RPMI8226 (cell line): ENCODE data around the gene DDI1.
"Not testable (repeated sequence)": the region's sequence is repeated elsewhere in the genome, so short reads cannot be mapped to it uniquely, and the experiment has no call there.

Experiments
- DNase-seq: peaks from one replicate; pipeline ENCODE4 v3.0.0-alpha.2; 2015

Gene DDI1

DNA sequence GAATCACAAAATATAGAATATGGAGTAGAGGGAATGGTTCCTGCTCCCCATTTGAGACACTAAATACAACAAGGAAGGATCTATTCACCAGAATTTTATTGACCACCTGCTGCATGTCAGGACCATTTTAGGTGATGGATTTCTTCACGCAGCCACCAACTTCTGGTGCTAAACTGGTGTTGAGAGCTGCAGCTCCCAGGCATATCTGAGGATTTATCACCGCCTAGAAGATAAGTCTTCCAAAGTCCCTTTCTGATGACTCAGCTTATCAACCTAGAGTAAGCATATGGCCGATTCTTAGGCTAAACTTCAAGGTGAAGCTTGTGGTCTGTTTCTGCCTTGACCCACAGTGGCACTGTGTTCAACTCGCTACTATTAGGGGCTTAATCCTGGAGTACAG lies 6.7 kb downstream of the DDI1 start:
- DNase-seq = no peak

DNA sequence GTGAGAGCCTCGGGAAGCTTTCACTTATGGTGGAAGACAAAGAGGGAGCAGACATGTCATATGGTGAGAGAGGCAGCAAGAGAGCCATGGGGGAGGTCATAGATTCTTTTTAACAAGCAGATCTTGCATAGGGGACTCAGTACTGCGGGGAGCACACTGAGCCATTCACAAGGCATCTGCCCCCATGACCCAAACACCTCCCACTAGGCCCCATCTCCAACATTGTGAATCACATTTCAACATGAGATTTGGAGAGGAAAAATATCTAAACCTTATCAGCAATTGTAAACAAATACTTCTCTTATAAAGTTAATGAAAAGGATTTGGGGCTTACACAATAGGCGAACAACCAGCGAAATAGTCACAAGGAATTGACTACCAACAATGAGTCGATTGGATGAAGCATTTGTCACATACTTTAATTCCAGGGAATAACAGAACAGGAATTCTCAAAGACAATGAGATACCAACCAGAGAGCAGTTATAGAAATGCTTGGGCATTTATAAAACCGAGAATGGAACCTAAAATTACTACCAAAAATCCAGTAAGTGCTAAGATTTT lies 7.3 kb downstream of the DDI1 start:
- no peak for DNase-seq

DNA sequence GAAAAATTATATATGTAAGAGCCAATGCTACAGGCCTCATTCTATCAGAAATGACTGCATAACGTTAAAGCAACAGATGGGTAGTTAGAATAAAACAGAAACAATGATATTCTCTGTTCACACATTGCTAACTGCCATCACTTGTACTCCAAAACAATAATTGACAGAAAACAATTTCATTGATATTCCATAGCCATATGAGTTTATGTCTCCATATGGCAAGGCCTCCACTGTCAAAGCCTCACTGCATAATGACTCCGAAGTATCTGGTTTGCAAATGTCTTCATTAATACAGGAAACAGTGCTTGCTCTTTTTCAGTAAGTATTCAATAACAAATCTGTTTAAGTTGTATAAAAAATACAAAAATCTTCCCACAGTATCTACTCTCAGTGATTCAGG lies 9.9 kb downstream of the DDI1 start:
- no peak for DNase-seq

DNA sequence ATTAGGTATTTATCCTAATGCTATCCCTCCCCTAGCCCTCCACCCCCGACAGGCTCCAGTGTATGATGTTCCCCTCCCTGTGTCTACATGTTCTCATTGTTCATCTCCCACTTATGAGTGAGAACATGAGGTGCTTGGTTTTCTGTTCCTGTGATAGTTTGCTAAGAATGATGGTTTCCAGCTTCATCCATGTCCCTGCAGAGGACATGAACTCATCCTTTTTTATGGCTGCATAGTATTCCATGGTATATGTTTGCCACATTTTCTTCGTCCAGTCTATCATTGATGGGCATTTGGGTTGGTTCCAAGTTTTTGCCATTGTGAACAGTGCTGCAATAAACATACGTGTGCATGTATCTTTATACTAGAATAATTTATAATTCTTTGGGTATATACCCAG lies 10.4 kb downstream of the DDI1 start:
- DNase-seq = not testable (repeated sequence)

DNA sequence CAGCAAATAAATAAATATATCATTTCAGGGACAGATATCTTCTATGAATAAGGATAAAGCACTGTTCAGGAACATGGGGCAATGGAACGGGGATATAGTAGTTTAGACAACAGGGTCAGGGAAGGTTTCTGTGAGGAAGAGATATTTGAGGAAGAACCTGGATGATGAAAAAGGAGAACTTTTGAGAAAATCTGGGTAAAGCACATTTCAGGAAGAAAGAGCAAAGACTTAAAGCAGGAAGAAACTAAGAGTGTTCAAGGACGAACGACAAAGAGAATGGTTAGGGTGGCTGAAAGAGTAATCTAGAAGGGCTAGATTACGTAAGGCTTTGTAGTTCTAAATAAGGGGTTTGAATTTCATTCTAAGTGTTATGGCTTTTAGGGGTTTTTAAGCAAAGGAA lies 12.7 kb downstream of the DDI1 start:
- no peak for DNase-seq

DNA sequence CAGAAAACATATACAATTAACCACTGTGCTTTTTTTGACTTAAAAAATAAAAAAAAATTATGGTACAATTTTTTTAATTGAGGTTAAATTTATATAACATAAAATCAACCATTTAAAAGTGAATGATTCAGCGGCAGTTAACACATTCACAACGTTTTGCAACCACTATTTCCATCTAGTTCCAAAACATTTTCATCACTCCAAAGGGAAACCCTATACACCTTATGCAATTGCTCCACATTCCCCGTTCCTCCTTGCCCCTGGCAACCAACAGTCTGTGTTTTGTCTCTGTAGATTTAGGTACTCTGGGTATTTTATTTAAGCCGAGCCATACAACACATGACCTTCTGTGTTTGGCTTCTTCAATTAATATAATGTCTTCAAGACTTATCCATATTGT lies 15.3 kb downstream of the DDI1 start:
- no peak for DNase-seq

DNA sequence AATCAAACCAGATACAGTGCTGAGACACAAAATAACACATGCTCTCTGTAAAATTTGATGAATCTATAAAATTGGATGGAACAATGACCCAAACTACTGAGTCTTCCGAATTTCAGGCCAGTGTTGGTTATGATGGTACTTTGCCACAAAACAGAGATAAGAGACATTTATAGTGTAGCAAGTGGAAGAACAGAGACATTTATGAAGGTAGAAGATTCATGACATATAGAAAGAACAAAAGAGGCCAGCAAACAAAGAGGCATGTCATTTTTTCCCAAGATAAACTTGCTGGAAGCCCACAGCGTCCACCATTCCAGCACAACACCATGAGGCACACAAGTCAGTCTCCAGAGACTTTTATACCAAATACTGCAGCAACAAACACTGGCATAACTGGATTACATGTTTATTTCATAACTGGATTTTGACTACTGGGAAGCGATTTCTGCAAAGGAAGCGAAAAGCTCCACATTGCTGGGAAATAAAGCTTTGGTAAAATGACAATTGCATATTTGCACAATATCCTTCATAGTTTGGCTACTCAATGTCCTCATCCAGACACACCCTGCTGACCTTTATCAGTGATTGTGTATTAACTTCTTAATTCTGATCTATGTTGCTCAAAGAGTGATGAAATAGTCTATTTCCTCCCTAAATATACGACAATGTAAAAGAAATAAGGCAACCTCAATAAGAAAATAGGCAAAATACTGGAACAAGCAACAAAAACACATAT lies 17.5 kb downstream of the DDI1 start:
- no peak for DNase-seq

DNA sequence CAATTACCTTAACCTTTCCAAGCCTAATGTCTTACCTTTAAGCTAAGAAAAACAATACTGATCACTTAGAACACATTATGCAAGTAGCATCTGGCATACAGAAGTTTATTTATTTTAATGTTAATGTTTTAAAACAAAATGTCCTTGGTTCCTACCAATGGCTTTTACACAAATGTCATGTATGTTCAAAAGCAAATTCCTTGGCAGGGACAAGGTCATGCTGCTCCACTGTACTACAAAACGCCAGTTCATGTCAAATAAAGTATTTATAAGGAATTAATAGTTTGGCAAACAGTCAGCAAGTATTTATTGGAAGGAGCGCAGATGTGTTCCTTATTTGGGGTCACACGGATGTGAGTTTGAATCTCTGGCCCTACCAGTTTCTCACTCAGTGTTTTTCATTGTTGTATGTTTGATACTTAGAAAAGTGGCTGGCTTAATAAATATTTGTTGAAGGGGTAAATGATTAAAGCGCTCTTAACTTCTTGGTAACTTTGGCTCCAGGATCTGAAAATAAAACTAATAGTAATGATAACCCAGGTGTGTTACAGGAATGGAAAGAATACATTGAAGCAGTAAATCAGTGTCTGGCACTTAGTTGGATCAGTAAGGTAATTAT lies 18.6 kb downstream of the DDI1 start:
- DNase-seq = no peak

DNA sequence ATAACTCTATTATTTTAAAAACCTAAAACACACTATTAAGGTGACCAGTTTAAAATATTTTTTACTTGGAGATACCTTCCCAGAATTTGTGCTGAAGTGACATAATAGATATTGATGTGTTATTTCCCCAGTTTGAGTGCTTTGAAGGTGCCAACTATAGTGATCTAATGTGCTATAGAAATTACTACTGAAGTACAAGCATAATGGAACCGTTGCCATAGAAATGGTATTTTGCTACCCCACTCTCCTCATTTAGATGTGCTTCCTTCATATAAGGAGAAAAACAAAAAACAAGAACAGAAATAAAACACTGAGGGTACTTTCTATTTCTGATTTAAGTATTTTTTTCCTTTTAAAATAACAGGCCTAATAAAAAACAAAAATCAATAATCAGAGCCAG lies 19.2 kb downstream of the DDI1 start:
- DNase-seq = no peak

DNA sequence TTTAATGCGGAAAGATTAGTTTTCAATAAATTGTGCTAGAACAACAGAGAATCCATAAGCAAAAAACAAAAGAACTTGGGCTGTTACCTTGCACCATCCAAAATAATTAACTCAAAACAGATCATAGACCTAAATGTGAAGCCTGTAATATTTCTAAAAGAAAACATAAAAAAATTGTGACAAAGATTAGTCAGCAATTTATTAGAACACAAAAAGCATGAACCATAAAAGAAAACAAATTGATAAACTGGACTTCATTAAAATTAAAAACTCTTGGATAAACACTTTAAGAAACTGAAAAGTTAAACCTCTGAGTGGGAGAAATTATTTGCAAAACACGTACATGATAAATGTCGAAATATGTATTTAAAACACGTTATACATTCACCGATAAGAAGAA lies 21.5 kb downstream of the DDI1 start:
- no peak for DNase-seq

DNA sequence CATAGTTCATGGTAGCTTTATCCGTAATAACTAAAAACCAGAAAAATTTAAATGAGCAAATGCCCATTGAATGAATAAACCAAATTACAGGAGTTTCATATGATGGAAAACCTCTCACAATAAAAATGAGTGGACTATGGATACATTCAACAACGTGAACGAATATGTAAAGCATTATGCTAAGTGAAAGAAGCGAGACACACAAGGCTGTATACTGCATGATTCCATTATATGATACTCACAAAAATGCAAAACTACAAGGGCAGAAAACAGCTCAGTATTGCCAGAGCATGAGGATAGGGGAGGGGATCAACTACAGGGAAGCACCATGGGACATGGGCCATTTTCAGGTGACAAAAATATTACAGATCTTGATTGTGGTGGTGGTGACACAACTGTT lies 22.2 kb downstream of the DDI1 start:
- DNase-seq = no peak

DNA sequence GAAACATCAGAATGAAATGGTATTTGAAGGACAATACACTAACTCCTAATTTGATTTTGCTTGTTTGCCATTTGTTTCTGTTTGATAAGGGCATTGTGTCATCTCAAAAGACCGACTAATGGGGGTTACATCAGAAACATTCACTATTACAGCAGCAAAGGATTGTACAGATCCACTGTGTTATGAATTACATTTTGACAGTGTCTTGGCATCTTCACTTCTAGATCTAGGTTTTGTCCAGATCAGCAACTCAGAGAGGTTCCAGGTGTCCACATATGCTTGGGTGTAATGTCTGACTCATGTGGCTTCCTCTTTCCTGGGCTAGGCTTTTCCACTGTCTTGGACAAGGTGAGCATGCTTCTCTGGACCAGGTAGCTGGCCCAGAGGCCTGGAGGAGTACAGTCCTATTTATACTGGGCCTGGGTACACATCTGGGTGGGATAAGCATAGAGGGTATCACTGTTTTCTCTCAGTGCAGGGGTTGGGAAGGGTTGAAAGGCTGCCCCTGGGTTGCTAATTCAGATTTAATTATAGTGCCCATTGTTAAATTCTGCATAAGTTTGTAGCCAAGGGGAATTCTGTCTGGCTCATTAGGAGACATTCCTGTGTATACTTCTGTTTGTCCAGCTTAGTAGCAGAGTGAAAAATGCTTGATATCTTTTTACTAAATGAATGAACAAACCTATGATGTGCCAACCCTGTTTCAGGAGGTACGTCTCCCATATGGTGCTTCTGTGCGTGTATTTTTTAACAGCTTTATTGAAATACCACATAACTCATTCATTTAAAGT lies 23.8 kb downstream of the DDI1 start:
- DNase-seq = no peak

DNA sequence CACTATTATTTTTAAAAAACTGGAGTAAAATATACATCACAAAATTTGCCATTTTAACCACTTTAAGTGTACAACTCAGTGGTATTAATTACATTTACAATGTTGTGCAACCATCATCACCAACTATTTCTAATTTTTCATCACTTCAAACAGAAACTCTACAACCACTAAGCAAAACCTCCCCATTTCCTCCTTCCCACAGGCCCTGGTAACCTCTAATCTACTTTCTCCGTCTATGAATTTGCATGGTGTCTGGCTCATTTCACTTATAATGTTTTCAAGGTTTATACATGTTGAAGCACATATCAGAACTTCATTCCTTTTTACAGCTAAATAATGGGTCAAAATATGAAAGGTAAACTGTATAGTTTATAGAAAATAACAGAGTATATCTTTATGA lies 24.4 kb downstream of the DDI1 start:
- no peak for DNase-seq

DNA sequence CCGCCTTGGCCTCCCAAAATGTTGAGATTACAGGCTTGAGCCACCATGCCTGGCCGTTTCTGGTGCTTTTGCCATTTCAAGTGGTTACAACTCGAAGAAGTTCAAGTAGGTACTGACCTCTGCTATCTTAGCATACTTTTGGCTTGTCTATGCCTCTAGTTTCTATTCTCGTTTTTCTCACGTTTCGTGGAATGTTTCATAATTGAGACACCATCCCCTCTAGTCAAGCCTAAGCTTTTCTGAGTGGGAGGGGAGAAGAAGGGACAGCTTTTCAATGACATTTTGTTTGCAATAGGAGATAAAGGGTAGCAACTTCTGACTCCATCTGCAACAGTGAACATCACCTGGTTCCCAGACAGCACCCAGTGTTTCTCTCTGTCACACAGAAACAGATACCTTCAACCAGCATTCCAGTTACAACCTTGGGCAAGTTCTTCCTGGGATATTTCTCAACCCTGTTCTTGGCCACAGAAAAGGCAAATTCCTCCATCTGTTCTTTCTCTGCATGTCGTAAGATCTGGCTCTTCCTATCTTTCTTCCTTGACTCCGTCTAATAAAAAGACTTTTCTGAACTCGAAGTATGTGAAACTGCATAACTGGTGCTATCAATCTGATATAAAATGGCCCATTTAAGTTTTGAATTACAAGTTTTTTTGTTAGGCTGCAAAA lies 25.5 kb downstream of the DDI1 start:
- DNase-seq = no peak

DNA sequence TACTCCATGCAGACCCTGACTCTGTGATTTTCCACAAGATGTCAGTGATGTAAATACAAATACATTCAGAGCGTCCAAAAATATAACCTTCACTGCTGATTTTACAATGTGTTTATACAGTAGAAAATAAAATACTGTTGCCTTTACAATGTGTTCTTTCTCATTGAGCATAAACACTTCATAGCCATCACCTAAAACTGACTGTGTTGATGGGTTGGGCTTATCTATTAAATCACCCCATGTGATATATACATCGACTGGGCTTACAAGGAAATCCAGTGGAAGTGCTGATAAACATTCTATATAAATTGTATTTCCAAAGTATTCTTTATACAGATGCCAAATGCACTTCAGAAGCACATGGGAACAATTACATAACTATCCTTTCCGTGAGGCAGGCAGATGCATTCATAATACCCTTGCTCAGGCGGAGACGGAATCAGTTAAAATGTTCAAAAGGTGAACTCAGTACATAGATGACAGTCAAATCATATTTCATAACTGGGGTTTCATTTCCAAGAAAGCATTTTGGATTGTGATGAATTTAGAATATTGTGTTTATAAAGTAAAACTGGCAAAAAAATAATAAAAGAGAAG lies 27.7 kb downstream of the DDI1 start:
- DNase-seq = no peak

DNA sequence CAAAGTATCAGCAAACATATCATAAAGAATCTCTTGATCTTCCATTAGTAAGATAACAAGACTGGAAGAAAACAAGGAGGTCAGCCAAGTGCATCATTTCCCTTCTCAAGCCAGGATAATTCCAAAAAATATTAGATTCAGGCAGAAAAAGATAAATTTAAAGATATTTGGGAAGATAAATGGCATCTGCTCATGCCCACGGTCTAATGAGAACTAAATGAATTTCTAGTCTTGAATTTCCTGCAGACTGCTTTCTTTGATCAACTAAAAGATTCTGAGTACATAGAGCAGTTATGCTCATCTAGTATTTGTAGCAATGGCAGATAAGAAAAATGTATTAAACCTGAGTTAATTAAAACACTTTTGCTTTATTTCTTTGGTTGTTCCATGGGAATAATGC lies 31.1 kb downstream of the DDI1 start:
- no peak for DNase-seq

DNA sequence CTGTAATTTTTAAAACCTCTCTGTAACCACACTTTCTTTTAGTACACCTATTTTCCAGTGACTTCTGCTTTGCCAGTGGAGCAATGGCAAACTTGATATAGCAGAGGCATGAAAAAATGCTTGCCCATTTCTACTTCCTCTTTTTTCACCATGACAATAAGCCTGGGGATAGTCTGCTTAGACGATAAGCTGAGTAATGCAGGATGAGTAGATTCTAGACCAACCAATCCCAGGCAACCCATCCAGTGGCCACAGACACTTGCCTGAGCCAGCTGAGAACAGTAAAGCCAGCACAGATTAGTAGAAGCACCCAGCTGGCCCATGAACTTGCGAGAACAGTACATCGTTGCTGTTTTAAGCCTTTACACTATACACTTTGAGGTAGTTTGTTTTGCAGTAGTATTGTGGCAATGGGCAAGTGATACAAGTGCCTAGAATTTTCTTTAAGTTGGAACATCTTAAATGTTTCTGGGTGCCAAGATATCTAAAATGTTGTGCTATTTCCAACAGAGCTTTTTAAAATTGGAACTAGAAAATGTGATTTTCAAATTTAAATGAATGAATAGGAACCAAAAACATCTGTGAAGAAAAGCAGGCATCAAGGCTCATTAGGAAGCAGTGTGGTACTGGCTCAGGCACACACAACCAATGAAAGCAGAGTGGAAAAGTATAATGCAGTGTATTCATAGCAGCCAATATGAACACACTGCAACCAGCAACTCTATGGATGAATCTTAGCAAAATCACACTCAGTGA lies 37.7 kb downstream of the DDI1 start:
- peak; percentile 55 for DNase-seq

DNA sequence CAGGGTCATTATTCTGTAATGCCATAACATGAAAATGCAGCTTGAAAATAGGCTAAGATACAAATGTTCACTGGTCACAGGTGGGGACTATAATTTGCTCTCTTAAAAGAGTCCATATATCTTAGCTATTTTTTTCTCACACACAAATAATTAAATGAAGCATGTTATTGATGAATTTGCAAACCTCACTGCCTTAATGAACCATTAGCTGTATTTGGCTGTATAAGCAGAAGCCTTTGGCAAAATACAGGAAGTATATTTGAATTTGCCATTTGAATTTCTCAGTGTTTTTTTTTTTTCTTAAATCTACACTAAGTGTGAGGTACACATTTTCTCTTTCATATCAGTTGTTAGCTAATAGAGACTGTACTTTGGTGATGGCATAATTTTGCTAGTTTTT lies 38.7 kb downstream of the DDI1 start:
- no peak for DNase-seq

DNA sequence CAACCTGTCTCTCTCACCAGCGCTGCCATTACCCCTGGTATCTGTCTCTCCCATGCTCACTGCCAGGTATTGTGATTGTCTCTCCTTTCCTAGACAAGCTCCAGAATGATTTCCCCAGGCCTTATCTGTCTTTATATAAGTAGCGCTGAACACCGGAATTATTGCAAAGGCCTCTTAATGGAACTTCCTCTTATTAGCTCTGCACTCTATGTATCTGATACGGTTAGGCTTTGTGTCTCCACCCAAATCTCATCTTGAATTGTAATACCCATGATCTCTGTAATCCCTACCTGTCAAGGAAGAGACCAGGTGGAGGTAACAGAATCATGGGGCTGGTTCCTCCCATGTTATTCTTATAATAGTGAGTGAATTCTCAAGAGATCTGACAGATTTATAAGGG lies 39.3 kb downstream of the DDI1 start:
- DNase-seq = no peak

DNA sequence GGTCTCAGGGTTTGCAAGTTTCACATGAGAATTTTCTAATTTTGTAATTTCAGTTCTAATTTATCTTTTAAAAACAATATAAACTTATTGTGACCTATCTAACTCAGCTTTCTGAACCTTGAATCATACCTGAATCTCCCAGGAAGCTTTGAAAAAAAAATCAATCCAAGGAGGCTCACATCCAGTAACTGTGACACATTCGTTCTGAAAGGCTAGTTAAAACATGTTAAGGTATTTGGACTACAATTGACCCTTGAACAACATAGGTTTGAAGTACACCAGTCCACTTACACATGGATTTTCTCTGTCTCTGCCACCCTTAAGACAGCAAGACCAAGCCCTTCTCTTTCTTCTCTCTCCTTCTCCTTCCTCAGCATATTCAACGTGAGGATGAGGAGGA lies 40.0 kb downstream of the DDI1 start:
- DNase-seq = no peak

DNA sequence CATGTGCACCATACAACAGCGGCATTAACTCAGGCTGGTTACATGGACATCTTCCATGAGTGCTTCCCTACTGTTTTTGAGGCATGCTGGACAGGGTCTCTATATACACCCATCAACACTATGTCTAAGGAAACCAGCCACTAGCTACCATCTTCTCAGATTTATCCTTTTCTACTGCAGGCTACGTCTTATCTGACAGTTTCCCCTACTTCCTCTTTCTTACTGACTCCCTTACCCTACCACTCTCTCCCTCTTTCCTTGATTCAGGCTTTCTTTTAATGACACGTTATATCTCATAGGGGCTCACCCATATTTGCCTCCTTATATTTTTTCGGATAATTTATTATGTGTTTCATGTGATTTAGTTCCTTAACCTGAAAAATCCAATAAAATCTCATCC lies 41.8 kb downstream of the DDI1 start:
- DNase-seq = no peak

DNA sequence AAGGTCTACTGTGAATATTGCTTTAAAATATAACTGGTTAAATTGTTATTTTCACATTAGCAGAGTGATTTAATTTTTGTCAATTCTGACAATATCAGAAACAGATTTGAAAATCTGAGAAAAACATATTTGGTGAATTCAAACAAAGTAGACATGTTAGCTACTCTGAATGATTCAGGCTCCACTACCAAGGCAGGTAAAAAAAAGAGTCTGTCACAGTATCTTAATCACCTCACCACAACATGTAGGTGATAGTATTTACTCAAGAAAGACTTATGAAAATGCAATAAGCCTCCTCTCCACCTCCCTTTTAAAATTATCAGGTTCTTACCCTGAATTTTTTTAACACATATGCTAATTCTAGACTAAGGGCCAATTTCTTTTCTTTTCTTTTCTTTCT lies 42.6 kb downstream of the DDI1 start:
- DNase-seq = no peak
